Neutrophil (primary cell): Measurements from ENCODE around the gene FREM1.

ENCODE experiments used
- H3K27ac ChIP-seq: fragments of 200-600 bp; sonication (generic); 2 replicates; pipeline ENCODE4 v1.5.1; 2016; ENCODE audit warnings: mild to moderate bottlenecking, moderate library complexity
- H3K27me3 ChIP-seq: fragments of 200-600 bp; sonication (generic); 2 replicates; pipeline ENCODE4 v1.6.0; 2016; ENCODE audit warnings: mild to moderate bottlenecking
- H3K36me3 ChIP-seq: fragments of 200-600 bp; sonication (generic); 2 replicates; pipeline ENCODE4 v1.5.1; 2017
- H3K4me1 ChIP-seq, 2 experiments: fragments of 200-600 bp in 1 of 2; sonication (generic) in 1 of 2; 1 replicate in 1 of 2; 2 replicates in 1 of 2; pipeline versions ENCODE4 v1.5.1 to v1.6.1; 2013 to 2016; ENCODE audit warnings: low read depth in 1 of 2, low read length in 1 of 2, mild to moderate bottlenecking in 1 of 2, moderate library complexity in 1 of 2; ENCODE audit not compliant: control insufficient read depth in 1 of 2, insufficient read depth in 1 of 2
- H3K4me3 ChIP-seq, 2 experiments: fragments of 200-600 bp in 1 of 2; sonication (generic) in 1 of 2; 1 replicate in 1 of 2; 2 replicates in 1 of 2; pipeline ENCODE4 v1.5.1; 2013 to 2016; ENCODE audit warnings: low read depth in 1 of 2, low read length in 1 of 2, mild to moderate bottlenecking in 1 of 2, moderate library complexity in 1 of 2
- H3K9me3 ChIP-seq: fragments of 200-600 bp; sonication (generic); 2 replicates; pipeline ENCODE4 v1.5.1; 2016
- TF ChIP-seq, protein P1 (sequence below): fragments of 200-600 bp; sonication (generic); IDR thresholded peaks from 2 replicates; pipeline ENCODE4 v1.5.1; 2016; ENCODE audit warnings: antibody characterized with exemption

Gene FREM1

DNA sequence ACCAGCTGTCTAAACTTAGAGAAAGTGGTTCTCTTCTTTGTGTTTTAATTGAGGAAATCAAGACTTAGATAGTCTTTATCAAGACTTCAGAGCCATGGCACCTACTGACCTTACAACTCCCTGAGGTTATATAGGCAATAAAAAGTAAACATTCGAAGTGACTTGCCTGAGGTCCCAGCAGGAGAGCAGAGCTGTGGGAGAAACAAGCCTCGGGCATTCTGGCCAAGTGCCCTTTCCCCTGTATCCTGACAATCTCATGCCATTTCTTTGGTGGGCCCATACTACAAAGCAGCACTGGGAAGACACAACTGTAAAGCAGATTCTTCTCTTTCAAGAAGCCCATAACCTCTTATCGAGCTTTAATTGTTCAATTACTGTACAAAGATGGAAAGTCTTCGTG, 23.1 kb downstream of the FREM1 start:
- TF ChIP-seq, protein P1, sequence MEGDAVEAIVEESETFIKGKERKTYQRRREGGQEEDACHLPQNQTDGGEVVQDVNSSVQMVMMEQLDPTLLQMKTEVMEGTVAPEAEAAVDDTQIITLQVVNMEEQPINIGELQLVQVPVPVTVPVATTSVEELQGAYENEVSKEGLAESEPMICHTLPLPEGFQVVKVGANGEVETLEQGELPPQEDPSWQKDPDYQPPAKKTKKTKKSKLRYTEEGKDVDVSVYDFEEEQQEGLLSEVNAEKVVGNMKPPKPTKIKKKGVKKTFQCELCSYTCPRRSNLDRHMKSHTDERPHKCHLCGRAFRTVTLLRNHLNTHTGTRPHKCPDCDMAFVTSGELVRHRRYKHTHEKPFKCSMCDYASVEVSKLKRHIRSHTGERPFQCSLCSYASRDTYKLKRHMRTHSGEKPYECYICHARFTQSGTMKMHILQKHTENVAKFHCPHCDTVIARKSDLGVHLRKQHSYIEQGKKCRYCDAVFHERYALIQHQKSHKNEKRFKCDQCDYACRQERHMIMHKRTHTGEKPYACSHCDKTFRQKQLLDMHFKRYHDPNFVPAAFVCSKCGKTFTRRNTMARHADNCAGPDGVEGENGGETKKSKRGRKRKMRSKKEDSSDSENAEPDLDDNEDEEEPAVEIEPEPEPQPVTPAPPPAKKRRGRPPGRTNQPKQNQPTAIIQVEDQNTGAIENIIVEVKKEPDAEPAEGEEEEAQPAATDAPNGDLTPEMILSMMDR, result no peak
- no peak overlapping the region for H3K27ac ChIP-seq
- H3K36me3 ChIP-seq, result no peaks in the 10 kb centered on the region
- no peaks in the 10 kb centered on the region for H3K9me3 ChIP-seq
- H3K4me3 ChIP-seq, result no peak overlapping the region
- no peaks in the 10 kb centered on the region for H3K4me1 ChIP-seq
- H3K27me3 ChIP-seq, result no peaks in the 10 kb centered on the region

DNA sequence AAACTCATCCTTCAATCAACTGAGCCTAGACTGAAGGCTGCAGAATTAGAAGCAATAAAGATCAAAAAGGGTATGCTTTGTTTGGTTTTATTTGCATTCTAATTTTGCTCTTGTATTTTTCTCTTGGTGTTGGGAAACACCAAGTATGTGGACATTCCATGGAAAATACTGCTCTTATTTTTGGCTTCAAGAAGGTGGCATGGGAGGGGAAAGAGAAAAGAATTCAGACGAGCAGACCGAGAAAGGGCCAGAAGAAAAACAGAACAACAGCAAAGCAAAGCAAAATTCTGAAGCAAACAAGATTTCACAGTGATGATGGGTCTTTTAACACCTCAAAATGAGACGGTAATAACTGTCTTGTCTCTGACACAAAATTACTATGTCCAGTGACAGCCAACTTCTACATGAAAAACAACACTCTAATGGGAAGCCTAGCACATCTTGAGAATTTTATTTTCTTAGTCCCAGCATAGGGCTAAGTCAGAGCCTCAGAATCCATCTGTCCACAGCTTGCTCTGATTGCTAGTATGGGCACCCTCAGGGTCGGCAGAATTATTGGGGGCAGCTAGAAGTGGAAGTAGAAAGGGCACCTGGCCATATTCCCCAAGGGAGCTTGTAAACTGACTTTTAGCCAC, 26.8 kb downstream of the FREM1 start:
- H3K4me1 ChIP-seq, result no peaks in the 10 kb centered on the region
- no peaks in the 10 kb centered on the region for H3K27me3 ChIP-seq
- no peak overlapping the region for H3K27ac ChIP-seq
- no peaks in the 10 kb centered on the region for H3K36me3 ChIP-seq
- TF ChIP-seq, protein P1, result no peak
- H3K9me3 ChIP-seq, result no peaks in the 10 kb centered on the region
- H3K4me3 ChIP-seq, result no peak overlapping the region

DNA sequence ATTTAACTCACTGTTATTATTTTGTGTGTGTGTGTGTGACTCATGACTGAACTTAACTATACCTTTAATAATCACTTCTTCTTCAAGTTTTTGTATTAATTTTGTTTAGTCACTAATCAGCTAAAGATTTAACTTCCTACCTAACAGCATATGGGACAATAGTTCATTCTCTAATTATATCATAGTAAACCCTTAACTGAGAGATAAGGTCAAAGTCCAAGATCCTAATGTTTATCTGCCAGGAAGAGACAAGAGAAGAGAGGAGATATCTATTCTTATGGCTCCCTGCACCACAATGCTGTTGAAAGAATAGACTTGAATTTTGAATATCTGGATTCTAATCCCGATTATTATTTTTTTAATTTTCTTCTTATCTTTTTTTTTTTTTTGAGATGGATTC, 28.1 kb downstream of the FREM1 start:
- Histone ChIP-seq H3K4me1 (no peaks in the 10 kb centered on the region), H3K9me3 (no peaks in the 10 kb centered on the region), H3K36me3 (no peaks in the 10 kb centered on the region), H3K27ac (no peak overlapping the region), H3K4me3 (no peak overlapping the region), H3K27me3 (no peaks in the 10 kb centered on the region)
- TF ChIP-seq, protein P1, result no peak

DNA sequence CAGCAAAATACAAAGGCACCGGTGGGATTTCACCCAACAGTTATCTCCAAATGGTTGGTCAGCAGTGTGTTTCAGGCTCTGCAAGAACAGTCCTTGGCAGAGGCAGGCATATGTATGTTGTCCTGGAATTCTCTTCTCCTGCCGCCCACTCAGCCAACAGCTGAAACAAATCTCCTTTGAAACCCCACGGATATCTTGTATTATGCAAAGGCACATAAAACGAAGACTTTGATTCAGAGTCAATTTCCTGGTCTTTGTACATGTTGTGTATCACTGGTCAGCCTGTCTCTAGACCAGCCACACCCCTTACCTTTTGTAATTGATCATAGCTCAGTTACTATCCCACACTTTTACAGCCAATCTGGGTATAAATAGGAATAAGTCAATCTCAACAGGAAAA, 29.2 kb downstream of the FREM1 start:
- no peaks in the 10 kb centered on the region for H3K4me1 ChIP-seq
- no peaks in the 10 kb centered on the region for H3K27me3 ChIP-seq
- no peak overlapping the region for H3K27ac ChIP-seq
- H3K36me3 ChIP-seq, result no peaks in the 10 kb centered on the region
- no peaks in the 10 kb centered on the region for H3K9me3 ChIP-seq
- H3K4me3 ChIP-seq, result no peak overlapping the region
- TF ChIP-seq, protein P1, result no peak

DNA sequence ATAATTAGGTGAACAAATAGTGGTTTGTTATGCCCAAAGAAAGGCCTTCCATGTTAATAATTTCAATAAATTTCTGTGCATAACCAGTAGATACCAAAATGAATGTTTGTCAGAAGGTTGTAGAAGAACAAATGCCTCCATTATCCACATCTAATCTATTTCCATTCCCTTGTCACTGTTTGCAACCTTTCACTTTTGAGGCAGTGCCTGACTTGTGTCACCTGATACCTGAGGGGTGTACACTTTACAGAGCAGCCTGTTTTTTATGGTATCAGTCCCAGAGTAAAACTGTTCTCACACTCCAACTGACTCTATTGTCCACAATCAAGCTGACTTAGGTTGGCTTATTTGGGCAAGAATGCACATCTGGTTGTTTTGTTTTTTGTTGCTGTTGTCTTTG, 40.1 kb downstream of the FREM1 start:
- H3K4me3 ChIP-seq, result no peak overlapping the region
- TF ChIP-seq, protein P1, result no peak
- no peaks in the 10 kb centered on the region for H3K9me3 ChIP-seq
- no peaks in the 10 kb centered on the region for H3K4me1 ChIP-seq
- H3K27ac ChIP-seq, result no peak overlapping the region
- H3K27me3 ChIP-seq, result no peaks in the 10 kb centered on the region
- H3K36me3 ChIP-seq, result no peaks in the 10 kb centered on the region

DNA sequence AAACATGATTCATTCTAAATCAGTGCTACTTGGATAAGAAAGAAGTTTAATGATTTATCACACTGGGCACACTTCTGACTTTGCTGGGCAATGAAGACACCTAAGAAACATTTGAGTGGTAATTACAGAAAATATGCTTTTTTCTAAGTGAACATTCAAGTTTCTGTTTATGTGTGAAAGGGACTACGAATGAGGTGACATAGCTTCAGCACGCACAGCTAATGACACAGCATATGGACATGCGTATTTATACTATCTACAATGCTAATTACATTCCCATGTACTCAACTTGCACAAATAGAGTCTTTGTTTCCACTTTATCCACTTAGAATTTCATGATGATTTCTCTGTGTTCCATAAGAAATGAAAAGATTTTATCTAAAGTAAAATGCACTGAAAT, 40.6 kb downstream of the FREM1 start:
- TF ChIP-seq, protein P1, result no peak
- H3K36me3 ChIP-seq, result no peaks in the 10 kb centered on the region

More for the DNA sequence above, 40.6 kb downstream of the FREM1 start:
- H3K9me3 ChIP-seq, result no peaks in the 10 kb centered on the region
- no peaks in the 10 kb centered on the region for H3K27me3 ChIP-seq
- H3K4me3 ChIP-seq, result no peak overlapping the region
- no peaks in the 10 kb centered on the region for H3K4me1 ChIP-seq
- no peak overlapping the region for H3K27ac ChIP-seq
